ENCODE measurements around the gene PEX11A. TPM values are rescaled to one million over a fixed set of nuclear protein-coding genes. Genes with fewer than 3 reads are reported as not detected.

PEX11A gene
- total RNA-seq, 1 donor from 2014 or later: 4.5 TPM

DNA sequence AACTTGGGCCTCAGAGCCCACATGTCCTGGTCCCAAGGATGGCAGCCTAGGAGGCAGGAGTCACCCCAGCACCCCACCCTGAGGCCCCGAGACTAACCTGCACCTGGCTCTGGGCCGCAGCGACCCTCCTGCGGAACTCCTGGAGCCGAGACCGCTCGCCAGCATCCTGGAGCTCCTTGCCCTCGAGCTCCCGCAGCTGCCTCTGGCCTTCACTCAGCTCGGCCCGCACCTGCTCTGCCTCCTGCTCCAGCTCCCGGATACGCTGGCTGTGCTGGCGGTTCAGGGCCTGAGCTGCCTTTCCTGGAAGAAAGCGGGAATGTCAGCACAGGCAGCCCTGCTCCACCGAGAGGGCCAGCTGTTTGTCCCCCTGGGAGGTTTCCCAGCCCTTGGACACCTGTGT lies 48.4 kb downstream of the PEX11A start:
- no peak overlapping the region for H3K27ac Mint-ChIP-seq
- peaks cover 2% of the 10 kb centered on the region for H3K4me1 Mint-ChIP-seq
- no peaks in the 10 kb centered on the region for H3K36me3 ChIP-seq
- no peaks in the 10 kb centered on the region for H4K20me1 ChIP-seq (ENCODE audit: low read depth)
- H3K4me3 ChIP-seq: no peak overlapping the region
- no peaks in the 10 kb centered on the region for H3K79me2 ChIP-seq (ENCODE audit: low read depth)
- peaks cover 23% of the 10 kb centered on the region for H3K36me3 Mint-ChIP-seq
- no peak overlapping the region for H3K4me3 Mint-ChIP-seq
- no peak for DNase-seq (ENCODE audit: low spot score)
- no peaks in the 10 kb centered on the region for H3K4me1 ChIP-seq
- H3K4me2 ChIP-seq: no peak overlapping the region
- H3K9ac ChIP-seq: no peak overlapping the region
- no peaks in the 10 kb centered on the region for H3K9me3 ChIP-seq (ENCODE audit: low read depth)
- H3K27ac ChIP-seq: no peak overlapping the region
- H3K9me3 Mint-ChIP-seq: peaks cover 2% of the 10 kb centered on the region
- no peaks in the 10 kb centered on the region for H3F3A ChIP-seq (ENCODE audit: low read depth)
- peaks cover 2% of the 10 kb centered on the region for H3K27me3 Mint-ChIP-seq (ENCODE audit: insufficient read depth, low read depth)
- H2AFZ ChIP-seq (replicated peaks): no peak overlapping the region
- H3K27me3 ChIP-seq: no peaks in the 10 kb centered on the region
- TF ChIP-seq, protein P1, sequence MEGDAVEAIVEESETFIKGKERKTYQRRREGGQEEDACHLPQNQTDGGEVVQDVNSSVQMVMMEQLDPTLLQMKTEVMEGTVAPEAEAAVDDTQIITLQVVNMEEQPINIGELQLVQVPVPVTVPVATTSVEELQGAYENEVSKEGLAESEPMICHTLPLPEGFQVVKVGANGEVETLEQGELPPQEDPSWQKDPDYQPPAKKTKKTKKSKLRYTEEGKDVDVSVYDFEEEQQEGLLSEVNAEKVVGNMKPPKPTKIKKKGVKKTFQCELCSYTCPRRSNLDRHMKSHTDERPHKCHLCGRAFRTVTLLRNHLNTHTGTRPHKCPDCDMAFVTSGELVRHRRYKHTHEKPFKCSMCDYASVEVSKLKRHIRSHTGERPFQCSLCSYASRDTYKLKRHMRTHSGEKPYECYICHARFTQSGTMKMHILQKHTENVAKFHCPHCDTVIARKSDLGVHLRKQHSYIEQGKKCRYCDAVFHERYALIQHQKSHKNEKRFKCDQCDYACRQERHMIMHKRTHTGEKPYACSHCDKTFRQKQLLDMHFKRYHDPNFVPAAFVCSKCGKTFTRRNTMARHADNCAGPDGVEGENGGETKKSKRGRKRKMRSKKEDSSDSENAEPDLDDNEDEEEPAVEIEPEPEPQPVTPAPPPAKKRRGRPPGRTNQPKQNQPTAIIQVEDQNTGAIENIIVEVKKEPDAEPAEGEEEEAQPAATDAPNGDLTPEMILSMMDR (IDR thresholded peaks at IDR 0.05): no peak
- TF ChIP-seq EZH2 (IDR thresholded peaks at IDR 0.05) (no peak), EZH2phosphoT487 (IDR thresholded peaks at IDR 0.05) (no peak)

DNA sequence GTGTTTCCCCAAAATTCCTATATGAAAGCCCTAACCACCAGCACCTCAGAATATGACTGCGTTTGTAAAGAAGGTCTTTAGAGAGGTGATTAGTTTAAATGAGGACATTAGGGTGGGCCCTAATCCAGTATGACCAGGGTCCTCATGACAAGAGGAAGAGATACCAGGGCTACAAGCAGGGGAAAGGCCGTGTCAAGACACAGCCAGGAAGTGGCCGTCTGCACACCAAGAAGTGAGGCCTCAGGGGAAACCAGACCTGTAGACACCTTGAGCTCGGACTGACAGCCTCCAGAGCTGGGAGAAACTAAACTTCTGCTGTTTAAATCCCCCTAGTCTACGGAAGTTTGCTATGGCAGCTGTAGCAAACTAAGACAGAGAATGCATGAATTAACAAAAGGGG lies 49.5 kb downstream of the PEX11A start:
- TF ChIP-seq EZH2phosphoT487 (IDR thresholded peaks at IDR 0.05): no peak
- TF ChIP-seq, protein P1 (IDR thresholded peaks at IDR 0.05): no peak
- Mint-ChIP-seq H3K27ac (no peak overlapping the region), H3K4me3 (no peak overlapping the region), H3K4me1 (no peaks in the 10 kb centered on the region), H3K36me3 (peaks cover 19% of the 10 kb centered on the region), H3K9me3 (peaks cover 2% of the 10 kb centered on the region), H3K27me3 (ENCODE audit: insufficient read depth, low read depth) (peaks cover 2% of the 10 kb centered on the region)
- no peaks in the 10 kb centered on the region for H3K36me3 ChIP-seq
- H3K4me2 ChIP-seq: no peak overlapping the region
- H3K4me3 ChIP-seq: no peak overlapping the region
- DNase-seq (ENCODE audit: low spot score): no peak
- no peak overlapping the region for H2AFZ ChIP-seq (replicated peaks)
- H3K9ac ChIP-seq: no peak overlapping the region
- H3K9me3 ChIP-seq (ENCODE audit: low read depth): no peaks in the 10 kb centered on the region
- H4K20me1 ChIP-seq (ENCODE audit: low read depth): no peaks in the 10 kb centered on the region
- H3K27ac ChIP-seq: no peak overlapping the region
- no peaks in the 10 kb centered on the region for H3F3A ChIP-seq (ENCODE audit: low read depth)
- H3K27me3 ChIP-seq: no peaks in the 10 kb centered on the region
- no peaks in the 10 kb centered on the region for H3K4me1 ChIP-seq
- H3K79me2 ChIP-seq (ENCODE audit: low read depth): no peaks in the 10 kb centered on the region

DNA sequence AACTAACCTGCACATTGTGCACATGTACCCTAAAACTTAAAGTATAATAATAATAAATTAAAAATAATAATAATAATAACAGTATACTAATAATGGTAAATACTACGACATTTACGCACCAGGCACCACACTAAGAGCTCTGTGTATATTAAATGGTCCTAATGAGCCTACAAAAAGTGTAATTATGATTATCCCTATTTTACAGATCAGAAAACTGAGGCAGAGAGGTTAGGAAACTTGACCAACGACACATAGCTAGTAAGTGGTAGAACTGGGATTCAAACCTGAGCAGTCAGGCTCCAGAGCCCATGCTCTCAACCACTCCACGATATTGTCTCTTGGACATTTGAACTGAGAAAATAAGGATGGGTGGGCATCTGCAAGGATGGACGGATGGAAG lies 50.3 kb downstream of the PEX11A start:
- H3K4me1 ChIP-seq: no peaks in the 10 kb centered on the region
- no peaks in the 10 kb centered on the region for H3K4me1 Mint-ChIP-seq
- H3K36me3 ChIP-seq: no peaks in the 10 kb centered on the region
- H3K4me2 ChIP-seq: no peak overlapping the region
- no peak overlapping the region for H3K4me3 Mint-ChIP-seq
- peaks cover 4% of the 10 kb centered on the region for H3K9me3 Mint-ChIP-seq
- no peak for DNase-seq (ENCODE audit: low spot score)
- TF ChIP-seq, protein P1 (IDR thresholded peaks at IDR 0.05): no peak
- TF ChIP-seq EZH2 (IDR thresholded peaks at IDR 0.05): no peak
- TF ChIP-seq EZH2phosphoT487 (IDR thresholded peaks at IDR 0.05): no peak
- H3K27ac Mint-ChIP-seq: no peak overlapping the region
- no peak overlapping the region for H3K27ac ChIP-seq
- H3K79me2 ChIP-seq (ENCODE audit: low read depth): no peaks in the 10 kb centered on the region
- no peak overlapping the region for H3K9ac ChIP-seq
- H4K20me1 ChIP-seq (ENCODE audit: low read depth): no peaks in the 10 kb centered on the region
- peaks cover 2% of the 10 kb centered on the region for H3K27me3 Mint-ChIP-seq (ENCODE audit: insufficient read depth, low read depth)
- H3K36me3 Mint-ChIP-seq: peaks cover 22% of the 10 kb centered on the region
- no peaks in the 10 kb centered on the region for H3K27me3 ChIP-seq
- H3F3A ChIP-seq (ENCODE audit: low read depth): no peaks in the 10 kb centered on the region
- H2AFZ ChIP-seq (replicated peaks): no peak overlapping the region
- H3K9me3 ChIP-seq (ENCODE audit: low read depth): no peaks in the 10 kb centered on the region
- no peak overlapping the region for H3K4me3 ChIP-seq
